H1 (cell line): ENCODE results near the gene ETV5. TPM values are rescaled to one million over a fixed set of nuclear protein-coding genes. Genes with fewer than 3 reads are reported as not detected.

ENCODE experiments used
- RNF2 ChIP-seq: fragments of 200-900, 300-1000 bp; sonication (generic); IDR thresholded peaks from 2 replicates; pipeline ENCODE4 v1.7.1; 2016; ENCODE audit warnings: borderline replicate concordance, low read depth, mild to moderate bottlenecking, antibody characterized with exemption, low read length; ENCODE audit not compliant: poor library complexity, severe bottlenecking; ENCODE audit errors: missing control alignments
- polyA plus RNA-seq, 7 experiments: library from polyadenylated mRNA; depleted of rRNA in 3 of 7; stranded (reverse) in 5 of 7; unstranded in 2 of 7; fragments of >200 nt in 5 of 7; fragments of 200-250 nt in 2 of 7; gene quantifications; 1 replicate in 5 of 7; 2 replicates in 1 of 7; 4 replicates in 1 of 7; pipeline versions ENCODE4 v1.2.1 to v1.2.3, GENCODE V29; 2011 to 2013; ENCODE audit warnings: missing spikeins in 2 of 7, mixed read lengths in 2 of 7
- total RNA-seq: library from RNA; stranded (reverse); fragmentation: NEBNext Ultra II Directional; extraction: Animal tissue kit (Norgen Biotek cat#: 25700); gene quantifications from 2 replicates; pipeline ENCODE4 v1.2.1, GENCODE V29; 2021

ETV5 gene
- total and polyA plus RNA-seq, 2 of the 8 experiments (the other 6 are each of a cell fraction or from before 2014, with no cell fraction given), result 13.1 to 36.9 TPM

- TF ChIP-seq RNF2, result no peak
These were observed 13.3 kb downstream of the ETV5 start (continued) for GRCh38 chr3:186095561-186096081.
